IMR-90 (cell line): Measurements from ENCODE around the gene RASSF3. TPM values are rescaled to one million over a fixed set of nuclear protein-coding genes. Genes with fewer than 3 reads are reported as not detected.

Experiments used
- ATAC-seq: fragments of 200-7000 bp; cut with Tn5 transposase; 2 replicates; pipeline ENCODE4 v1.9.1; 2020; ENCODE audit warnings: low read depth, mild to moderate bottlenecking, moderate library complexity
- BruUV-seq: library from RNA; stranded (reverse); fragments of 400-500 nt; replicated peaks from 2 replicates; lab custom pipeline; 2021; lab: Mats Ljungman, UMichigan
- CTCF ChIA-PET: fragments of 300-600 bp; formaldehyde crosslinking; extraction: SDS; loops from one replicate; lab custom pipeline; 2021; ENCODE audit warnings: antibody characterized with exemption; lab: Yijun Ruan, JAX
- POLR2A ChIA-PET: fragments of 300-600 bp; sonication (Branson Sonifier 250); formaldehyde crosslinking; loops from one replicate; lab custom pipeline; 2022; ENCODE audit warnings: antibody characterized with exemption; ENCODE audit not compliant: unreplicated experiment; lab: Charles Lee
- DNase-seq: peaks from one replicate; pipeline ENCODE4 v3.0.0; 2013
- H2AFZ ChIP-seq: replicated peaks from 2 replicates; pipeline ENCODE3; 2013; ENCODE audit warnings: low read length, mild to moderate bottlenecking; ENCODE audit not compliant: poor library complexity
- H2AK5ac ChIP-seq: 2 replicates; pipeline ENCODE4 v1.6.1; 2013; ENCODE audit warnings: low read depth, low read length, inconsistent platforms
- H2AK9ac ChIP-seq: replicated peaks from 2 replicates; pipeline ENCODE3; 2013; ENCODE audit warnings: mild to moderate bottlenecking, low read depth, low read length, moderate library complexity; ENCODE audit not compliant: poor library complexity
- H2BK120ac ChIP-seq: 2 replicates; pipeline ENCODE4 v1.6.1; 2013; ENCODE audit warnings: low read depth, low read length, inconsistent platforms
- H2BK15ac ChIP-seq: 3 replicates; pipeline ENCODE4 v1.6.1; 2013; ENCODE audit warnings: low read depth, low read length, inconsistent platforms
- H2BK20ac ChIP-seq: 2 replicates; pipeline ENCODE4 v1.6.1; 2013; ENCODE audit warnings: low read depth, mild to moderate bottlenecking, inconsistent platforms, low read length, moderate library complexity
- H2BK5ac ChIP-seq: 2 replicates; pipeline ENCODE4 v1.6.1; 2013; ENCODE audit warnings: mild to moderate bottlenecking, low read depth, low read length, inconsistent platforms; ENCODE audit not compliant: poor library complexity, severe bottlenecking
- H3K14ac ChIP-seq: replicated peaks from 2 replicates; pipeline ENCODE4 v1.6.1; 2013; ENCODE audit warnings: low read depth, low read length, inconsistent platforms
- H3K18ac ChIP-seq: 2 replicates; pipeline ENCODE4 v1.6.1; 2013; ENCODE audit warnings: low read depth, low read length, control low read depth
- H3K23ac ChIP-seq: 2 replicates; pipeline ENCODE4 v1.6.1; 2013; ENCODE audit warnings: low read depth, low read length, inconsistent platforms
- H3K27ac ChIP-seq: 2 replicates; pipeline ENCODE4 v1.5.1; 2013; ENCODE audit warnings: mild to moderate bottlenecking, control low read depth, low read length; ENCODE audit not compliant: insufficient read depth
- H3K27me3 ChIP-seq: 2 replicates; pipeline ENCODE4 v1.6.1; 2013; ENCODE audit warnings: low read length; ENCODE audit not compliant: control insufficient read depth, insufficient read depth
- H3K36me3 ChIP-seq: 2 replicates; pipeline ENCODE4 v1.6.1; 2013; ENCODE audit warnings: low read length, mixed read lengths; ENCODE audit not compliant: control insufficient read depth, insufficient read depth
- H3K4ac ChIP-seq: 2 replicates; pipeline ENCODE4 v1.6.1; 2013; ENCODE audit warnings: low read depth, low read length, inconsistent platforms
- H3K4me1 ChIP-seq: 2 replicates; pipeline ENCODE4 v1.6.1; 2013; ENCODE audit warnings: low read length, mixed read lengths; ENCODE audit not compliant: control insufficient read depth, insufficient read depth
- H3K4me2 ChIP-seq: 2 replicates; pipeline ENCODE4 v1.6.1; 2013; ENCODE audit warnings: low read depth, mild to moderate bottlenecking, control low read depth, low read length, moderate library complexity
- H3K4me3 ChIP-seq: 2 replicates; pipeline ENCODE4 v1.5.1; 2013; ENCODE audit warnings: low read depth, mild to moderate bottlenecking, control low read depth, low read length, moderate library complexity; ENCODE audit not compliant: insufficient read depth
- H3K56ac ChIP-seq: 2 replicates; pipeline ENCODE4 v1.6.1; 2013; ENCODE audit warnings: low read length, inconsistent platforms; ENCODE audit not compliant: insufficient read depth; ENCODE audit errors: extremely low read depth
- H3K79me1 ChIP-seq, 2 experiments: 2 replicates each; pipeline ENCODE4 v1.6.1; 2013; ENCODE audit warnings: low read length in 2 of 2, inconsistent platforms in 1 of 2, low read depth in 1 of 2
- H3K9ac ChIP-seq: 2 replicates; pipeline ENCODE4 v1.6.1; 2013; ENCODE audit warnings: low read depth, low read length, control low read depth
- H3K9me1 ChIP-seq: 2 replicates; pipeline ENCODE4 v1.6.1; 2013; ENCODE audit warnings: low read length, inconsistent platforms; ENCODE audit not compliant: insufficient read depth
- H3K9me3 ChIP-seq: 2 replicates; pipeline ENCODE4 v1.6.1; 2013; ENCODE audit warnings: low read length; ENCODE audit not compliant: control insufficient read depth, insufficient read depth
- H4K20me1 ChIP-seq: 2 replicates; pipeline ENCODE4 v1.6.1; 2013; ENCODE audit warnings: low read length, inconsistent platforms; ENCODE audit not compliant: insufficient read depth
- H4K5ac ChIP-seq: 2 replicates; pipeline ENCODE4 v1.6.1; 2013; ENCODE audit warnings: mild to moderate bottlenecking, low read depth, low read length, control low read depth
- H4K8ac ChIP-seq, 2 experiments: 2 replicates each; pipeline ENCODE4 v1.6.1; 2013; ENCODE audit warnings: low read depth in 2 of 2, low read length in 2 of 2, control low read depth in 1 of 2, inconsistent platforms in 1 of 2
- H4K91ac ChIP-seq: 2 replicates; pipeline ENCODE4 v1.6.1; 2013; ENCODE audit warnings: low read depth, low read length, inconsistent platforms; ENCODE audit not compliant: insufficient read depth
- BHLHE40 ChIP-seq: fragments of 150-350 bp; IDR thresholded peaks from 2 replicates; pipeline ENCODE4 v1.6.1; 2016; ENCODE audit warnings: mild to moderate bottlenecking, low read depth, low read length
- CHD1 ChIP-seq: IDR thresholded peaks from 2 replicates; pipeline ENCODE4 v1.6.1; 2012; ENCODE audit warnings: low read depth, low read length, improper control_type of control experiment
- FOS ChIP-seq: fragments of 150-350 bp; IDR thresholded peaks from 2 replicates; pipeline ENCODE4 v1.6.1; 2016; ENCODE audit warnings: low read depth, low read length
- MXI1 ChIP-seq: IDR thresholded peaks from 2 replicates; pipeline ENCODE4 v1.6.1; 2012; ENCODE audit warnings: low read depth, mild to moderate bottlenecking, low read length, moderate library complexity, borderline replicate concordance
- RCOR1 ChIP-seq: IDR thresholded peaks from 2 replicates; pipeline ENCODE4 v1.6.1; 2012; ENCODE audit warnings: mild to moderate bottlenecking, low read length, improper control_type of control experiment; ENCODE audit not compliant: insufficient replicate concordance
- WGBS, 2 experiments: methylation state at CpG; one replicate each; pipeline versions ENCODE4 v1.1.5 to v1.1.7; 2013; ENCODE audit warnings: missing lambda C conversion rate in 2 of 2; ENCODE audit not compliant: insufficient read length in 1 of 2; ENCODE audit errors: extremely low coverage in 2 of 2; 5-methylcytosine and 5-hydroxymethylcytosine counted together
- dilution Hi-C: fragments of 300-500 bp; cut with HindIII; formaldehyde crosslinking; loops from one replicate; pipeline ENCODE4 v1.14.3; 2018; ENCODE audit warnings: low sequenced_read_pairs; ENCODE audit not compliant: unreplicated experiment
- in situ Hi-C: fragments of 300-500 bp; cut with MboI; formaldehyde crosslinking; loops from 3 replicates; pipeline ENCODE4 v1.14.3; 2019; ENCODE audit warnings: low sequenced_read_pairs, inconsistent platforms, mixed read lengths
- intact Hi-C: fragments of 100-400 bp; cut with micrococcal nuclease; formaldehyde crosslinking; loops from 2 replicates; pipeline ENCODE4 v1.10.0; 2022
- polyA plus RNA-seq, 3 experiments: library from polyadenylated mRNA; depleted of rRNA; stranded (reverse); fragments of >200 nt; gene quantifications; 2 replicates each; pipeline ENCODE4 v1.2.3, GENCODE V29; 2012; ENCODE audit warnings: low replicate concordance in 1 of 3
- total RNA-seq: library from RNA; depleted of rRNA; stranded (reverse); fragments of >200 nt; gene quantifications from 2 replicates; pipeline ENCODE4 v1.2.3, GENCODE V29; 2012

The RASSF3 gene
- total and polyA plus RNA-seq, 2 of the 4 experiments (the other 2 are of a cell fraction), result 18.7 to 39.3 TPM

- DNase-seq (peak; percentile 47), ATAC-seq (peak; percentile 76)
- intact Hi-C loops, result no loop called here
- H4K20me1 ChIP-seq, result no peaks in the 10 kb centered on the region
- H3K18ac ChIP-seq, result peak overlapping the region; percentile 80; the same call in 1 of the 2 replicates
- CTCF ChIA-PET, result no interaction called here
- no peaks in the 10 kb centered on the region for H3K9me3 ChIP-seq
- POLR2A ChIA-PET, result no interaction called here
- 67% methylated on average over 1 of the region's 4 CpGs; no CpG with 5 or more reads in 1 of the 2 experiments for WGBS, 2 experiments
- peak overlapping the region; percentile 73; the same call in 1 of the 2 replicates for H3K14ac ChIP-seq
- H4K8ac ChIP-seq, result peak overlapping the region; percentile 20 to 80; a peak in 3 of 4 replicates
- H3K79me1 ChIP-seq, result no peaks in the 10 kb centered on the region
- TF ChIP-seq FOS (no peak), MXI1 (no peak), BHLHE40 (no peak), RCOR1 (no peak), CHD1 (no peak)
- H3K9ac ChIP-seq, result no peak overlapping the region
- H3K56ac ChIP-seq, result peak overlapping the region; percentile 25; the same call in 1 of the 2 replicates
- H2AK5ac ChIP-seq, result peak overlapping the region; percentile 2; the same call in 1 of the 2 replicates
- H3K4me2 ChIP-seq, result no peak overlapping the region
- in situ Hi-C loops, result no loop called here
- H3K36me3 ChIP-seq, result no peaks in the 10 kb centered on the region
- H4K5ac ChIP-seq, result peak overlapping the region; percentile 62; the same call in 1 of the 2 replicates
- no peak overlapping the region for H2AK9ac ChIP-seq
- dilution Hi-C loops, result no loop called here
- peak overlapping the region; percentile 92 for H2BK20ac ChIP-seq
- H2BK5ac ChIP-seq, result peak overlapping the region; percentile 10
- no peak overlapping the region for H3K4me3 ChIP-seq
- H3K23ac ChIP-seq, result peak overlapping the region; percentile 41
- peak overlapping the region; percentile 30; the same call in 1 of the 2 replicates for H3K27ac ChIP-seq
- H3K4ac ChIP-seq, result peak overlapping the region; percentile 86; the same call in 1 of the 2 replicates
- peak overlapping the region; percentile 95 for H2BK120ac ChIP-seq
- H3K9me1 ChIP-seq, result peaks cover 13% of the 10 kb centered on the region
- peak overlapping the region; percentile 86 for H4K91ac ChIP-seq
- BruUV-seq, result no TSS peak
- H2BK15ac ChIP-seq, result no peak overlapping the region
- peaks cover 15% of the 10 kb centered on the region for H3K4me1 ChIP-seq
- no peaks in the 10 kb centered on the region for H3K27me3 ChIP-seq
- peak overlapping the region; percentile 69 for H2AFZ ChIP-seq
Observed at GRCh38 chr12:64566122-64566521, 44.2 kb upstream of the RASSF3 start.
